Measurements from ENCODE around the gene ZNF786.
"Not testable (repeated sequence)": the region's sequence is repeated elsewhere in the genome, so short reads cannot be mapped to it uniquely, and the experiment has no call there.

ZNF786 gene

GRCh38 chr7:149053384-149053783 is 37.1 kb downstream of the ZNF786 start:
- no peak overlapping the region for H3K4me3 ChIP-seq (replicated peaks; ENCODE audit: low read depth, low read length)
- TF ChIP-seq CTCF (IDR thresholded peaks at IDR 0.05; ENCODE audit: low read length, missing control alignments): no peak
- DNase-seq (ENCODE audit: low read depth): no peak

GRCh38 chr7:149050941-149051340 is 39.6 kb downstream of the ZNF786 start:
- no peak for DNase-seq (ENCODE audit: low read depth)
- no peak overlapping the region for H3K4me3 ChIP-seq (replicated peaks; ENCODE audit: low read depth, low read length)
- no peak for TF ChIP-seq CTCF (IDR thresholded peaks at IDR 0.05; ENCODE audit: low read length, missing control alignments)

- DNase-seq (ENCODE audit: low read depth): no peak
- no peak for TF ChIP-seq CTCF (IDR thresholded peaks at IDR 0.05; ENCODE audit: low read length, missing control alignments)
- H3K4me3 ChIP-seq (replicated peaks; ENCODE audit: low read depth, low read length): no peak overlapping the region
Measured at GRCh38 chr7:149048805-149049204, 41.7 kb downstream of the ZNF786 start.

GRCh38 chr7:149046416-149046815 is 44.1 kb downstream of the ZNF786 start:
- DNase-seq (ENCODE audit: low read depth): no peak
- TF ChIP-seq CTCF (IDR thresholded peaks at IDR 0.05; ENCODE audit: low read length, missing control alignments): no peak
- H3K4me3 ChIP-seq (replicated peaks; ENCODE audit: low read depth, low read length): no peak overlapping the region

- TF ChIP-seq CTCF (IDR thresholded peaks at IDR 0.05; ENCODE audit: low read length, missing control alignments): no peak
- no peak for DNase-seq (ENCODE audit: low read depth)
- H3K4me3 ChIP-seq (replicated peaks; ENCODE audit: low read depth, low read length): no peak overlapping the region
Measured at GRCh38 chr7:149043936-149044335, 46.6 kb downstream of the ZNF786 start.

- no peak overlapping the region for H3K4me3 ChIP-seq (replicated peaks; ENCODE audit: low read depth, low read length)
- no peak for TF ChIP-seq CTCF (IDR thresholded peaks at IDR 0.05; ENCODE audit: low read length, missing control alignments)
- DNase-seq (ENCODE audit: low read depth): no peak
Measured at GRCh38 chr7:149041350-149041749, 49.2 kb downstream of the ZNF786 start.

- not testable (repeated sequence) for DNase-seq (ENCODE audit: low read depth)
Measured at GRCh38 chr7:149038641-149039040, 51.9 kb downstream of the ZNF786 start.

GRCh38 chr7:149036676-149037075 is 53.8 kb downstream of the ZNF786 start:
- no peak for TF ChIP-seq CTCF (IDR thresholded peaks at IDR 0.05; ENCODE audit: low read length, missing control alignments)
- H3K4me3 ChIP-seq (replicated peaks; ENCODE audit: low read depth, low read length): no peak overlapping the region
- DNase-seq (ENCODE audit: low read depth): no peak

More at GRCh38 chr7:149038641-149039040, 51.9 kb downstream of the ZNF786 start:
- not testable (repeated sequence) for H3K4me3 ChIP-seq (replicated peaks; ENCODE audit: low read depth, low read length)

Data from fibroblast of pulmonary artery (primary cell).